Esophagus (tissue), 2 donors: ENCODE results near the gene TNS1. TPM values are rescaled to one million over a fixed set of nuclear protein-coding genes. Genes with fewer than 3 reads are reported as not detected.
A peak's percentile ranks its signal among the peaks of the same experiment; 100 is the strongest.

Experiments
- H3K27ac ChIP-seq, 2 donors: one replicate each; pipeline ENCODE4 v1.5.1; 2013; ENCODE audit warnings: low read depth in 2 of 2, mild to moderate bottlenecking in 2 of 2, inconsistent platforms in 1 of 2, low read length in 1 of 2, moderate library complexity in 1 of 2
- H3K27me3 ChIP-seq, 2 donors: one replicate each; pipeline ENCODE4 v1.6.1; 2013; ENCODE audit warnings: low read length in 2 of 2, control low read depth in 1 of 2, mild to moderate bottlenecking in 1 of 2; ENCODE audit not compliant: insufficient read depth in 2 of 2, control insufficient read depth in 1 of 2
- H3K36me3 ChIP-seq, 2 donors: one replicate each; pipeline ENCODE4 v1.6.1; 2013; ENCODE audit warnings: low read length in 1 of 2; ENCODE audit not compliant: control insufficient read depth in 2 of 2, insufficient read depth in 2 of 2
- H3K4me1 ChIP-seq, 2 donors: one replicate each; pipeline ENCODE4 v1.6.1; 2013; ENCODE audit warnings: low read length in 1 of 2; ENCODE audit not compliant: control insufficient read depth in 2 of 2, insufficient read depth in 2 of 2
- H3K4me3 ChIP-seq, 2 donors: one replicate each; pipeline ENCODE4 v1.5.1; 2013; ENCODE audit warnings: low read length in 2 of 2, mild to moderate bottlenecking in 2 of 2, low read depth in 1 of 2, moderate library complexity in 1 of 2
- H3K9me3 ChIP-seq, 2 donors: one replicate each; pipeline ENCODE4 v1.6.1; 2013; ENCODE audit warnings: mild to moderate bottlenecking in 2 of 2, low read depth in 1 of 2, low read length in 1 of 2, moderate library complexity in 1 of 2; ENCODE audit not compliant: control insufficient read depth in 2 of 2, insufficient read depth in 1 of 2
- WGBS, 2 donors: extraction: QIAGEN DNeasy Blood & Tissue Kit; methylation state at CpG; one replicate each; pipeline ENCODE4 v1.1.7; 2013; 5-methylcytosine and 5-hydroxymethylcytosine counted together
- polyA plus RNA-seq, 2 donors: library from polyadenylated mRNA; stranded (reverse); fragments of 200-250 nt; gene quantifications; one replicate each; pipeline ENCODE4 v1.2.3, GENCODE V29; 2013
- donor health status: healthy with polysubstance abuse.
- donor health status: Bipolar disorder and iron deficiency.

Gene TNS1
- polyA plus RNA-seq, 2 donors, result 28.3 to 39.0 TPM

DNA sequence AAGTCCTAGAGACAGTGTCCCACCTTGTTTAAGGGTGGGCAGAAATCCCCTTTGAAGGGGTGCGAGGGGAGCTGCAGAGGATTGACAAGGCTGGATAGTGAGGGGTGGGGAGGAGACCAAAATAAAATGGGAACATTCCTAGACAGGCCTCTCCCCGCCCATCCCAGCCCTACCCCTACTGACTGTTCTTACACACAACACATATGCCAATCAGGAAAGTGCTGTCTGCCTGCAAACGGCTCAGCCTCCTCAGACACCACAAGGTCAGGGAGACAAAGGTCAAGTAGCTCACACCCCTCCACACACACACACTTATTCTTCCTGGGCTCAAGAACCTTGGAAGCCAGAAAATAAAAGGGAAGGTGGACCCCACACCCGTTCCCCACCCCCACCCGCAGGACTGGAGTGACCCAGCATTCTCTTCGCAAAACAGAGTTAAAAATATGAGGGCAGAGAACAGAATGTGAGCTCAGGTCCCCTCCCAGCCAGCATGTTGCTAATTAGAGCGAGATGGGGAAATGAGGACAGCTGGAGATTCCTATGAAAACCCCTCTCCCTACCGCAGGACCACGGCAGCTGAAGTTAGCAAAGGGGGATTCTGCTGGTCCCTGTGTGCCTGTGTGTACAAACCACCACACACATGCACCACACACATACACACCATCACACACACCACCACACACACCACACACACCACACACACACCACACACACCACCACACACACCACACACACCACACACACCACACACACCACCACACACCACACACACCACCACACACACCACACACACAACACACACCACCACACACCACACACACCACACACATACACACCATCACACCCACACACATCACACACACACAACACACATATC, 197.8 kb downstream of the TNS1 start:
- no peaks in the 10 kb centered on the region for H3K9me3 ChIP-seq
- peaks cover 0 to 5% of the 10 kb centered on the region in 2 donors for H3K4me1 ChIP-seq
- H3K36me3 ChIP-seq, result peaks cover 4 to 19% of the 10 kb centered on the region in 2 donors
- H3K27me3 ChIP-seq, result no peaks in the 10 kb centered on the region
- no peak overlapping the region for H3K4me3 ChIP-seq
- 53 to 61% methylated on average over 9 of the region's 9 CpGs for whole genome bisulfite sequencing, 2 donors
- H3K27ac ChIP-seq, result peak overlapping the region; percentile 30 to 63

DNA sequence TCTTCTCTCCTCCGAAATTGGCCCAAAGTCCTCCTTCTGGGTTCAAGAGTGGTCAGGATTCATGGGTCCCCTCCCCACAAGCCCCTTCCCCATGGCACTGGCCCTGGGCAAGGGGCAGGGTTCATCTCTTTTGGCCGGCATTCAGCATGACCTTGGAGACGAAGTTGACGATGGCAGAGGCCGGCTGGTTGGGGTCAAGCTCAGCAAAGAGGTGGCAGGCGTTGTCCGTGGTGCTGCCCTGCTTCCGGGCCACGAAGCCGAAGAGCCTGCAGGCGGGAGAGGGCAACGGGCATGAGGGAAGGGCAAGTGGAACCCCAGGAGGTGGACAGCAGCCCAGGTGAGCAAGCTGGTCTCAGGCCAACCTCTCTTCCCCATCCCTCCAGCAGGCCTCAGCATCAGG, 198.5 kb downstream of the TNS1 start:
- Histone ChIP-seq H3K36me3 (peaks cover 0 to 14% of the 10 kb centered on the region in 2 donors), H3K4me1 (peaks cover 0 to 5% of the 10 kb centered on the region in 2 donors), H3K4me3 (no peak overlapping the region), H3K27me3 (no peaks in the 10 kb centered on the region), H3K9me3 (no peaks in the 10 kb centered on the region), H3K27ac (peak overlapping the region; percentile 7 to 45)
- WGBS, 2 donors, result 67 to 71% methylated on average over 11 to 12 of the region's 12 CpGs

DNA sequence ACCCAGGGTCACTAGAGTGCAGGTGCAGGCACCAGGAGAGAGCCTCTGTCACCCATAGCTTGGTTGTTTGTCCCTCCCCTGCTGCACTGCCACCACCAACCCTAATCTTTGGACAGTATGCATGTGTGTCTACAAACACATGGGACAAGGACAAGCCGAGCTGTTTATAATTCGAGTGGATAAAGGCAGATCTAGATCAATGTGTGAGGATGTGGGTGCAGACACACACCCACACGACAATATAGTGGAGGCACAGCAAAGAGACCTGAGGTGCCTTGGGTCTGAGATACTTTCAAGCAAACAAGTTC, 199.2 kb downstream of the TNS1 start:
- peaks cover 0 to 10% of the 10 kb centered on the region in 2 donors for H3K36me3 ChIP-seq
- no peak overlapping the region for H3K4me3 ChIP-seq
- H3K27ac ChIP-seq, result no peak overlapping the region
- 63 to 71% methylated on average over 3 of the region's 3 CpGs for WGBS, 2 donors
- peaks cover 0 to 5% of the 10 kb centered on the region in 2 donors for H3K4me1 ChIP-seq
- H3K9me3 ChIP-seq, result no peaks in the 10 kb centered on the region
- H3K27me3 ChIP-seq, result no peaks in the 10 kb centered on the region

DNA sequence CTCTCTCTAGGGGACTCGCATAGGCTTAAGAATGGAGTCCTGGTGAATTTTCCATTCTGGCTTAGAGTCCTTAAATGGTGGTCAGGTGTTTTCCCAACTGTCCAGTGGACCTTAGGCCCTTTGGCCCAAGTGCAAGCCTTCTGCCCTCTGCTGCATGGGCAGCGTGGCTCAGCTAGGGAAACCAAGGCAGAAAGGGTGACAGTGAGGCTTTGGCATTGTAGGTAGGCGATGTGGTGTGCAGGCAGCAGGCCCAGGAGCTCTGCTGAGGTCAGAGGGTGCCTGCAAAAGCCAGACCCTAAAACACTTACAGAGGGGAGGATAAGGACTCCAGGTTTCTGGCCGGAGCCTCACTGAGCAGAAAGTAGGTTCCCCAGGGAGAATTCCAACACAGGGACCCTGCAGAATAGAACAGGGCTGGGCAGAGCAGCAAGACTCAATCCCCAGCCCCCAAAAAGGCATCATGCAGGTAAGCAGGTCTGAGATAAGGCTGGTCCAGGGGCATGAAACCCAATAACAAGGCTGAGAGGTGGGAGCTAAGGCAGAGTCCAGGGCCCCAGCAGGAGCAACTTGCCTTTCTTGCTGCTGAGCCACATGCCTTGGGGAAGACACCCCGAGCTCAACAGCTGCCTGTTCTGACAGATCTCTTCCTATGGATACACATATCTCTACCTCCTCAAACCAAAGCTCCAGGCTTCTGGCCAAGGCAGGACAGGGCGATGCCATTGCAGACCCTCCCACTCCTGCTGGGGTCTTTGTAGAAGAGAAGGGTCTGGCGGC, 199.7 kb downstream of the TNS1 start:
- Histone ChIP-seq H3K4me1 (peaks cover 0 to 5% of the 10 kb centered on the region in 2 donors), H3K27me3 (no peaks in the 10 kb centered on the region), H3K36me3 (peaks cover 0 to 5% of the 10 kb centered on the region in 2 donors), H3K4me3 (no peak overlapping the region), H3K27ac (no peak overlapping the region), H3K9me3 (no peaks in the 10 kb centered on the region)
- 75 to 86% methylated on average over 7 of the region's 7 CpGs for WGBS, 2 donors

DNA sequence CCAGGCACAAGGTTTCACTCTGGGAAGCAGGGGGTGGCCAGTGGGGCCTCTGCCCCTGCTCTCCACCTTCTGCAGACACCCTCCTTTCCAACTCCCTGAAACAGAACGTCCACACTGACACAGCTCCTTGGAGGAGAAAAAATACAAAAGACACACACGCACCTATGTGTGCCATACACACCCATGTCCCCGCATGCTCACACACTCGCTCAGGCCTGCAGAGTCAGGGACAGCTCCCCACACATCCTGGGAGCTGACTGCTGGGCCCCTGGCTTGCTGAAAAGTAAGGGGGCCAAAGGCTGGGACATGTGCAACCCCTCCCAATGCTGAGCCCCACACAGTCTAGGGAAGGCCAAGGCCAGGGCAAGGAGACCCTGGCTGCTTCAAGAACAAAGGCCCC, 200.5 kb downstream of the TNS1 start:
- Histone ChIP-seq H3K36me3 (peaks cover 0 to 5% of the 10 kb centered on the region in 2 donors), H3K9me3 (no peaks in the 10 kb centered on the region), H3K27me3 (no peaks in the 10 kb centered on the region), H3K27ac (no peak overlapping the region), H3K4me1 (peaks cover 0 to 9% of the 10 kb centered on the region in 2 donors), H3K4me3 (no peak overlapping the region)
- 54 to 57% methylated on average over 4 of the region's 4 CpGs for WGBS, 2 donors

DNA sequence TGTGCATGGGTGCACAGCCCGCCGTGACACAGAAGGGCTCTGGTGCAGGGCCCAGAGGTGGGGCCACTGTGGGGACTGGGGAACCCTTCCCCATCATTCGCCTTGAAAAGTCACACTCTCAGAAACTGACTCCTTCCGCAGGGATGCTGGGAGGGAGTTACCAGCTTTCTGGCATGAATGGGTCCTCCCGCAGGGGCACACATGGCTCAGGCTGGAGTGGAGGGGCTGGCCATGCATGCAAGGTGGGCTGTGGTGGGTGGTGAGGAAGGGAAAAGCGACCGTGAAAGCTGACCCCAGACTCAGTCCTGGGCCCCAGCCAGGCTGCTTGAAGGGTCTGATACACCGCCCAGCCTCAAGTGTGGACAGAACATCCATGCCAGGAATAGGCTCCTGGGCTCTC, 201.1 kb downstream of the TNS1 start:
- 69 to 73% methylated on average over 8 of the region's 8 CpGs for WGBS, 2 donors
- no peaks in the 10 kb centered on the region for H3K9me3 ChIP-seq
- H3K27me3 ChIP-seq, result no peaks in the 10 kb centered on the region
- H3K4me3 ChIP-seq, result no peak overlapping the region
- H3K4me1 ChIP-seq, result peaks cover 0 to 11% of the 10 kb centered on the region in 2 donors
- H3K27ac ChIP-seq, result no peak overlapping the region
- peaks cover 0 to 5% of the 10 kb centered on the region in 2 donors for H3K36me3 ChIP-seq

DNA sequence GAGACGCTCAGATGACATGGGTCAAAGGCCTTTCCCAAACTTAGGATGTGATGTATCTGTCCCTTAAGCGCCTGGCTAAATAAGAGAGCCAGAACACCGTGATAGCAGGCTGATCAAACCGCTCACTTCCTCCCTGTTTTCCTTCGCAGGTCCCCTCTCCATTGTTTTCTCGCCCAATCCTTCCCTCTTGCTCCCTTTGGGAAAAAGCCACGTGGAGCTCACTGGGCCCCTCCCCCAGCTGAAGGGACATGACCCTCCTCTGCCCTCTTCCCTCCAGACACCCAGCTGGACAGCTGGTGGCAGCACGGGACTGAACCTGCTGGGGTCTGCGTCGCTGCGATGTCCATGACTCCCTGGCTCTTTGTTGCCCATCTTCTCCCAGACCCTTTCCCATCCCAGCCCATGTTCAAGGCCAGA, 201.7 kb downstream of the TNS1 start:
- Histone ChIP-seq H3K36me3 (peaks cover 0 to 5% of the 10 kb centered on the region in 2 donors), H3K4me3 (no peak overlapping the region), H3K9me3 (no peaks in the 10 kb centered on the region), H3K27me3 (no peaks in the 10 kb centered on the region), H3K27ac (peak overlapping the region in 1 of 2 donors; percentile 5), H3K4me1 (peaks cover 0 to 11% of the 10 kb centered on the region in 2 donors)
- WGBS, 2 donors, result 57% methylated on average over 11 of the region's 11 CpGs

DNA sequence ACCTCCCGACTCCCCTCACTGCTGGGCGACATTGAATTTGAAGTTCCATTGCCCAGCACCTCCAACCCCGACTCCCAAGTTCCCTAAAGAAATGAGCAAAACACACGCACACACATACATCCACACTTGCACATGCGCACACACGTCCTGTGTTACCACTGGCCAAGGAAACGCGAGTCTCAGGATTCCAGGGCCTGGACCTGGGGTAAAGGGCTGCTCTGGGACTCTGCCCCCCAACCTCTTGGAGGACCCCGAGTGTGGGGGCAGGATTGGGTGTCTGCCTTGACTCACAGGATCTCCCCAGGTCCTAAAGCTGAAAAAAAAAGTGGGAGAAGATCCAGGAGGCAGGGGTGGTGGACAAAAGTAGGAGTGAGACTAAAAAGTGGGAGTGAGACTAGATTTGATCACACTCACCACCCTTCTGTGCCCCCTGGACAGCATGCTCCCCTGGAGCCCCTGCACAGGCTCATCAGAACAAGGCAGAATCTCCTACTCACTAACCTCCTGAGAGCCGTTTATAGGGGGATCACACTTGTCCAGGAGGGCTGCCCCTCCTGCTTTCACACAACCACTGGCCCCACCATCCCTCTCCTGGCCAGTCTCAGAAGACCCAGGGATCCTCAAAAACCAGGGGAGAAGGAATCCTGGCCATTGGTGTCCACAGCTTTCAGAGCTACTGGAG, 202.2 kb downstream of the TNS1 start:
- 73 to 76% methylated on average over 10 of the region's 10 CpGs for WGBS, 2 donors

More for the DNA sequence above, 202.2 kb downstream of the TNS1 start:
- Histone ChIP-seq H3K27me3 (no peaks in the 10 kb centered on the region), H3K4me1 (peaks cover 0 to 11% of the 10 kb centered on the region in 2 donors), H3K27ac (peak overlapping the region in 1 of 2 donors; percentile 5), H3K36me3 (peaks cover 0 to 5% of the 10 kb centered on the region in 2 donors), H3K9me3 (no peaks in the 10 kb centered on the region), H3K4me3 (no peak overlapping the region)
